CD8-positive, alpha-beta memory T cell (primary cell): Measurements from ENCODE around the gene HES2. TPM values are rescaled to one million over a fixed set of nuclear protein-coding genes. Genes with fewer than 3 reads are reported as not detected.
"Not testable (repeated sequence)": the region's sequence is repeated elsewhere in the genome, so short reads cannot be mapped to it uniquely, and the experiment has no call there.

Experiments
- CTCF ChIA-PET: fragments of 350-600 bp; sonication (Branson Sonifier 250); formaldehyde crosslinking; loops from one replicate; lab custom pipeline; 2021; ENCODE audit warnings: antibody characterized with exemption; lab: Charles Lee
- POLR2A ChIA-PET: fragments of 350-600 bp; sonication (Branson Sonifier 250); formaldehyde crosslinking; loops from one replicate; lab custom pipeline; 2021; ENCODE audit warnings: antibody characterized with exemption; lab: Charles Lee
- DNase-seq, 5 donors: peaks; one replicate each; pipeline versions ENCODE4 v3.0.0 to v3.0.0-alpha.2; 2020 to 2022; ENCODE audit warnings: mixed read lengths in 1 of 5
- H3K27ac ChIP-seq: one replicate; pipeline ENCODE4 v1.7.0; 2013; ENCODE audit warnings: low read depth, mild to moderate bottlenecking, low read length, moderate library complexity
- H3K27me3 ChIP-seq: 2 replicates; pipeline ENCODE4 v1.7.0; 2013; ENCODE audit warnings: low read length, mild to moderate bottlenecking; ENCODE audit not compliant: insufficient read depth, poor library complexity, severe bottlenecking
- H3K36me3 ChIP-seq: 2 replicates; pipeline ENCODE4 v1.7.0; 2013; ENCODE audit warnings: mild to moderate bottlenecking, low read length, moderate library complexity; ENCODE audit not compliant: insufficient read depth
- H3K4me1 ChIP-seq: 2 replicates; pipeline ENCODE4 v1.7.0; 2013; ENCODE audit warnings: mild to moderate bottlenecking, low read length, moderate library complexity; ENCODE audit not compliant: insufficient read depth
- H3K4me3 ChIP-seq: 2 replicates; pipeline ENCODE4 v1.7.0; 2013; ENCODE audit warnings: mild to moderate bottlenecking, low read length
- H3K9me3 ChIP-seq: 2 replicates; pipeline ENCODE4 v1.7.0; 2013; ENCODE audit warnings: mild to moderate bottlenecking, low read length
- H3K27ac Mint-ChIP-seq, 8 donors: one replicate each; pipeline ENCODE4 v1.8.0; 2020 to 2021; ENCODE audit warnings: mixed read lengths in 8 of 8, mild to moderate bottlenecking in 6 of 8, inconsistent platforms in 3 of 8, moderate library complexity in 3 of 8
- H3K27me3 Mint-ChIP-seq, 2 donors: one replicate each; pipeline ENCODE4 v1.8.0; 2020 to 2021; ENCODE audit warnings: mixed read lengths in 2 of 2, mild to moderate bottlenecking in 1 of 2, moderate library complexity in 1 of 2
- H3K36me3 Mint-ChIP-seq, 3 donors: one replicate each; pipeline ENCODE4 v1.8.0; 2020 to 2021; ENCODE audit warnings: mixed read lengths in 3 of 3, inconsistent platforms in 1 of 3, mild to moderate bottlenecking in 1 of 3
- H3K4me1 Mint-ChIP-seq, 3 donors: one replicate each; pipeline ENCODE4 v1.8.0; 2020 to 2021; ENCODE audit warnings: mixed read lengths in 3 of 3, inconsistent platforms in 1 of 3, mild to moderate bottlenecking in 1 of 3
- H3K4me3 Mint-ChIP-seq, 7 donors: one replicate each; pipeline ENCODE4 v1.8.0; 2020 to 2021; ENCODE audit warnings: mixed read lengths in 7 of 7, mild to moderate bottlenecking in 6 of 7, moderate library complexity in 4 of 7, inconsistent platforms in 2 of 7
- H3K9me3 Mint-ChIP-seq, 5 donors: one replicate each; pipeline ENCODE4 v1.8.0; 2020 to 2022; ENCODE audit warnings: mixed read lengths in 5 of 5, mild to moderate bottlenecking in 3 of 5, moderate library complexity in 2 of 5, inconsistent platforms in 1 of 5
- polyA plus RNA-seq: library from polyadenylated mRNA; unstranded; fragments of 300-500 nt; fragmentation: Illumina TruSeq; gene quantifications from one replicate; pipeline ENCODE4 v1.2.3, GENCODE V29; 2021
- total RNA-seq, 2 experiments: library from RNA; stranded (reverse); gene quantifications; one replicate each; pipeline ENCODE4 v1.2.3, GENCODE V29; 2021

The HES2 gene
- total and polyA plus RNA-seq, 3 experiments from 2014 or later, result 0.18 to 0.35 TPM; not detected in 1

- Mint-ChIP-seq H3K36me3 (no peaks in the 10 kb centered on the region), H3K4me3 (peak overlapping the region in 2 of 7 donors; percentile 32 to 58), H3K9me3 (no peaks in the 10 kb centered on the region), H3K4me1 (peaks cover 6 to 40% (median 15%) of the 10 kb centered on the region in 3 donors), H3K27me3 (peaks cover 35 to 50% of the 10 kb centered on the region in 2 donors), H3K27ac (peak overlapping the region in 2 of 8 donors; percentile 17 to 74)
- H3K27ac ChIP-seq, result no peak overlapping the region
- H3K4me1 ChIP-seq, result peaks cover 13% of the 10 kb centered on the region
- no peaks in the 10 kb centered on the region for H3K36me3 ChIP-seq
- H3K4me3 ChIP-seq, result no peak overlapping the region
- ChIA-PET POLR2A (no interaction called here), CTCF (interaction anchor here (1.0 to 3.4 kb wide), 5 partner anchors 8 to 102 kb away, joined by 3 to 19 read pairs (median 3); no protein-coding TSS in a partner anchor)
- H3K27me3 ChIP-seq, result peaks cover 24% of the 10 kb centered on the region
- H3K9me3 ChIP-seq, result no peaks in the 10 kb centered on the region
- no peak for DNase-seq
These were observed 31.2 kb upstream of the HES2 start for GRCh38 chr1:6450943-6451373.

DNA sequence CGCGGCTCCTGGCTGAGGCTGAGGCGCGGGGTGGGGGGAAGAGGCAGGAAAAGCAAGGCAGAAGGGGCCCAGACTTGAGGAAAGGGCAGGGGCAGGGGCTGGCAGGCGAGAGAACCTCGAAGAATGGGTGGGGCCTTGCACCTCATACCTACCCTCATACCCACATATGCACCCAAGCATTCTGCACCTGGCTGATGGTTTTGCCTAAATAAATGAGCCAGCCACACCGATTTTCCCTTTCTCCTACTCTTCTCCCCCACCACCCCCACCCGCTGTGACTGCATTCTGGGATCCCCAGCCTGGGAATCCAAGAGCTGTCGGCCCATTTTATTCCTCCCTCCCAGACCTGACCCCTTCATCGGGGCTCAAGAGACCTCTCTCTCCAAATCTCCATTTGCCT is 30.8 kb upstream of the HES2 start:
- peaks cover 36 to 52% of the 10 kb centered on the region in 2 donors for H3K27me3 Mint-ChIP-seq
- not testable (repeated sequence) for H3K27ac ChIP-seq, H3K9me3 Mint-ChIP-seq, H3K4me3 ChIP-seq, H3K36me3 Mint-ChIP-seq, H3K36me3 ChIP-seq, DNase-seq, H3K9me3 ChIP-seq
- H3K4me1 Mint-ChIP-seq, result peaks cover 6 to 38% (median 15%) of the 10 kb centered on the region in 3 donors
- Histone ChIP-seq H3K4me1 (peaks cover 13% of the 10 kb centered on the region), H3K27me3 (peaks cover 24% of the 10 kb centered on the region)
- peak overlapping the region in 2 of 8 donors; percentile 17 to 55 for H3K27ac Mint-ChIP-seq
- CTCF ChIA-PET, result interaction anchor here (1.1 to 3.4 kb wide), 5 partner anchors 9 to 102 kb away, joined by 3 to 21 read pairs (median 8); no protein-coding TSS in a partner anchor
- peak overlapping the region in 2 of 7 donors; percentile 32 to 58 for H3K4me3 Mint-ChIP-seq
- POLR2A ChIA-PET, result interaction anchor here (2.8 kb wide), 1 partner anchor 10 kb away, joined by 21 read pairs; no protein-coding TSS in a partner anchor

DNA sequence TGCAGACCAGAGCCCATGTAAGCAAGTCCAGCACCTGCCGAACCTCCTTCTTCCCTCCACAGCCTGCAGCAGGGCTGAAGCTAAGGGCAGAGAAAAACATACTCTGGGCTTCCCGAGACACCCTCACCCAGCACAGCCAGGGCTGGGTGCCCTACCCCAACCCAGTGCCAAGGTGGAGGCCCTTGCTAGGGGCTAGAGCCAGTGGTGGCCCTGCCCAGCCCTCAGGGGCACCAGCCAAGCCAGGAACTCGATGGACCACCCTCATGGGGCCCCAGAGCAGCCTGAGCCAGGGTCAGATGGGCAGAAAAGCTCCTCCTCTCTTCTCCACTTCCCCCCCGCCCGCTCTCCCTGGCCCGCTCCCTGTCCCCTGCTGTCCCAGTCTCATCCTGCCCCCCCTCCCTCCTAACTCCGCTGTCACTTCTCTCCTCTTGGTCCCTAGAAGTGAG is 30.3 kb upstream of the HES2 start:
- H3K4me1 Mint-ChIP-seq, result peaks cover 6 to 39% (median 15%) of the 10 kb centered on the region in 3 donors
- H3K4me3 Mint-ChIP-seq, result peak overlapping the region in 1 of 7 donors; percentile 41
- peaks cover 0 to under 1% (median 0%) of the 10 kb centered on the region in 3 donors for H3K36me3 Mint-ChIP-seq
- H3K9me3 Mint-ChIP-seq, result no peaks in the 10 kb centered on the region
- DNase-seq, result no peak
- ChIA-PET CTCF (interaction anchor here (1.4 to 3.4 kb wide), 5 partner anchors 9 to 101 kb away, joined by 3 to 21 read pairs (median 15); no protein-coding TSS in a partner anchor), POLR2A (interaction anchor here (2.8 kb wide), 1 partner anchor 10 kb away, joined by 21 read pairs; no protein-coding TSS in a partner anchor)
- Histone ChIP-seq H3K27me3 (peaks cover 24% of the 10 kb centered on the region), H3K4me3 (no peak overlapping the region), H3K27ac (no peak overlapping the region), H3K9me3 (no peaks in the 10 kb centered on the region), H3K36me3 (no peaks in the 10 kb centered on the region), H3K4me1 (peaks cover 13% of the 10 kb centered on the region)
- H3K27ac Mint-ChIP-seq, result peak overlapping the region in 1 of 8 donors; percentile 27
- H3K27me3 Mint-ChIP-seq, result peaks cover 39 to 54% of the 10 kb centered on the region in 2 donors

DNA sequence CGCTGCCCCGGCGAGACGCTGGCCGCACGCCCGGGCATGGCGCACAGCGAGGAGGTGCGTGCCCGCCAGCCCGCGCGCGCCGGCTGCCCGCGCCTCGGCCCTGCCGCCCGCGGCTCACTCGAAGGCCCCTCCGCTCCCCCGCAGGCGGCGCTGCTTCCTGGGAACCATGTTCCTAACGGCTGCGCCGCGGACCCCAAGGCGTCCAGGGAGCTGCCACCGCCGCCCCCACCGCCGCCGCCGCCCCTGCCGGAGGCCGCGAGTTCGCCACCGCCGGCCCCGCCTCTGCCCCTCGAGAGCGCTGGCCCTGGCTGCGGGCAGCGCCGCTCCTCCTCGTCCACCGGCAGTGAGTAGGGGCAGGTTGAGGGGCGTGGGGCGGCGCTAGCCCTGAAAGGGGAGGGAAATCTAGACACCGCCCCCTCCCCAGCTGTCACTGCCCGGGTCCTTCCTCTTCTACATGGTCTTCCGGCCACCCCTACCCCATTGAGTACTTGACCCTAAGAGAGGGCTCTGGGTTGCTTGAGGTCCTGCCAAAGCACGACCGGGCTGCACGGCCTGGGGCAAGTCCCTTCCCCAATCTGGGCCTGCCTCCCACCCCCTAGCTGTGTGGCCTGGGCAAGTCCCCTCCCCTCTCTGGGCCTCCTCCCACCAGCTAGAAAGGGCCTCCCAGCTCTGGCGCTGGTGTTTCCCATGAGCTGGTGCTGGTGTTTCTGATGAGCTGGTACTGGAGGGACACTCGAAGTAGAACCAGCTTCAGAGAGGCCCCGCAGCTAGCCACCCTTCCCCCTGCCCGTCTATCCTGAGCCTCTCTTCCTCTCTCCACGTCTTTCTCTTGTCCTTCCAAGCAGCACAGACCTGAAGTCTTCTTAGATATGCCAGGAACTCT is 29.3 kb upstream of the HES2 start:
- peak overlapping the region; percentile 30 to 86 (median 59) for H3K4me3 Mint-ChIP-seq
- peaks cover 29% of the 10 kb centered on the region for H3K27me3 ChIP-seq
- peaks cover 45 to 61% of the 10 kb centered on the region in 2 donors for H3K27me3 Mint-ChIP-seq
- DNase-seq, result no peak
- H3K9me3 ChIP-seq, result no peaks in the 10 kb centered on the region
- no peaks in the 10 kb centered on the region for H3K9me3 Mint-ChIP-seq
- peaks cover 6 to 38% (median 18%) of the 10 kb centered on the region in 3 donors for H3K4me1 Mint-ChIP-seq
- no peaks in the 10 kb centered on the region for H3K36me3 ChIP-seq
- peak overlapping the region in 6 of 8 donors; percentile 3 to 77 (median 18) for H3K27ac Mint-ChIP-seq
- H3K27ac ChIP-seq, result no peak overlapping the region
- no peak overlapping the region for H3K4me3 ChIP-seq
- POLR2A ChIA-PET, result interaction anchor here (1.0 to 2.8 kb wide), 3 partner anchors 11 to 42 kb away, joined by 3 to 21 read pairs (median 3); partner anchors contain the start of gene TNFRSF25
- CTCF ChIA-PET, result interaction anchor here (1.0 to 3.4 kb wide), 7 partner anchors 10 to 40 kb away, joined by 3 to 21 read pairs (median 12); partner anchors contain the start of gene TNFRSF25
- peaks cover 13% of the 10 kb centered on the region for H3K4me1 ChIP-seq
- H3K36me3 Mint-ChIP-seq, result peaks cover 0 to 4% (median 0%) of the 10 kb centered on the region in 3 donors

- Histone ChIP-seq H3K9me3 (no peaks in the 10 kb centered on the region), H3K27me3 (peaks cover 29% of the 10 kb centered on the region), H3K36me3 (no peaks in the 10 kb centered on the region), H3K27ac (no peak overlapping the region), H3K4me1 (peaks cover 13% of the 10 kb centered on the region), H3K4me3 (peak overlapping the region; percentile 22)
- peak overlapping the region; percentile 50 to 87 (median 72) for H3K4me3 Mint-ChIP-seq
- ChIA-PET CTCF (interaction anchor here (1.0 to 3.0 kb wide), 8 partner anchors 9 to 41 kb away, joined by 3 to 21 read pairs (median 8); partner anchors contain the start of gene TNFRSF25), POLR2A (interaction anchor here (1.0 to 2.8 kb wide), 2 partner anchors 12 to 43 kb away, joined by 3 to 21 read pairs; no protein-coding TSS in a partner anchor)
- peaks cover 39 to 57% of the 10 kb centered on the region in 2 donors for H3K27me3 Mint-ChIP-seq
- H3K27ac Mint-ChIP-seq, result peak overlapping the region in 1 of 8 donors; percentile 63
- H3K36me3 Mint-ChIP-seq, result peaks cover 0 to 4% (median 0%) of the 10 kb centered on the region in 3 donors
- DNase-seq, result peak; percentile 35 to 75 (median 58)
- H3K9me3 Mint-ChIP-seq, result no peaks in the 10 kb centered on the region
- H3K4me1 Mint-ChIP-seq, result peaks cover under 1 to 29% (median 14%) of the 10 kb centered on the region in 3 donors
These were observed 28.4 kb upstream of the HES2 start for GRCh38 chr1:6447818-6448748.

- DNase-seq, result no peak
- H3K27ac ChIP-seq, result no peak overlapping the region
- Mint-ChIP-seq H3K27me3 (peaks cover 39 to 51% of the 10 kb centered on the region in 2 donors), H3K36me3 (peaks cover 0 to 4% (median 0%) of the 10 kb centered on the region in 3 donors), H3K9me3 (no peaks in the 10 kb centered on the region), H3K4me1 (peaks cover 0 to 27% (median 14%) of the 10 kb centered on the region in 3 donors), H3K4me3 (peak overlapping the region; percentile 50 to 87 (median 72)), H3K27ac (peak overlapping the region in 2 of 8 donors; percentile 33 to 63)
- POLR2A ChIA-PET, result interaction anchor here (0.6 kb wide), 1 partner anchor 39 kb away, joined by 3 read pairs; no protein-coding TSS in a partner anchor
- peak overlapping the region; percentile 22 for H3K4me3 ChIP-seq
- peaks cover 29% of the 10 kb centered on the region for H3K27me3 ChIP-seq
- CTCF ChIA-PET, result interaction anchor here (1.1 to 3.0 kb wide), 8 partner anchors 7 to 33 kb away, joined by 3 to 21 read pairs (median 6); partner anchors contain the start of gene TNFRSF25
- no peaks in the 10 kb centered on the region for H3K9me3 ChIP-seq
- no peaks in the 10 kb centered on the region for H3K36me3 ChIP-seq
- H3K4me1 ChIP-seq, result peaks cover 13% of the 10 kb centered on the region
These were observed 27.5 kb upstream of the HES2 start for GRCh38 chr1:6447016-6447817.
